ENCODE data around the gene POU6F2.

The POU6F2 gene

GRCh38 chr7:39405581-39405980 is 427.9 kb downstream of the POU6F2 start:
- DNase-seq (ENCODE audit: low read depth), result no peak

GRCh38 chr7:39406467-39406866 is 428.8 kb downstream of the POU6F2 start:
- no peak for DNase-seq (ENCODE audit: low read depth)

- no peak for DNase-seq (ENCODE audit: low read depth)
Observed at GRCh38 chr7:39407137-39407536, 429.4 kb downstream of the POU6F2 start.

GRCh38 chr7:39407723-39408122 is 430.0 kb downstream of the POU6F2 start:
- no peak for DNase-seq (ENCODE audit: low read depth)

GRCh38 chr7:39408906-39409305 is 431.2 kb downstream of the POU6F2 start:
- DNase-seq (ENCODE audit: low read depth), result no peak

GRCh38 chr7:39410582-39410981 is 432.9 kb downstream of the POU6F2 start:
- DNase-seq (ENCODE audit: low read depth), result no peak

GRCh38 chr7:39413636-39414223 is 436.0 kb downstream of the POU6F2 start:
- DNase-seq (ENCODE audit: low read depth), result no peak

GRCh38 chr7:39414224-39415035 is 436.7 kb downstream of the POU6F2 start:
- DNase-seq (ENCODE audit: low read depth), result peak; percentile 9

- no peak for DNase-seq (ENCODE audit: low read depth)
Observed at GRCh38 chr7:39415091-39415787, 437.5 kb downstream of the POU6F2 start.

GRCh38 chr7:39416866-39417265 is 439.2 kb downstream of the POU6F2 start:
- DNase-seq (ENCODE audit: low read depth), result no peak

GRCh38 chr7:39417642-39418041 is 439.9 kb downstream of the POU6F2 start:
- no peak for DNase-seq (ENCODE audit: low read depth)

GRCh38 chr7:39421251-39421650 is 443.5 kb downstream of the POU6F2 start:
- DNase-seq (ENCODE audit: low read depth), result no peak

- DNase-seq (ENCODE audit: low read depth), result no peak
Observed at GRCh38 chr7:39421661-39422060, 444.0 kb downstream of the POU6F2 start.

GRCh38 chr7:39428221-39428620 is 450.5 kb downstream of the POU6F2 start:
- no peak for DNase-seq (ENCODE audit: low read depth)

- DNase-seq (ENCODE audit: low read depth), result no peak
Observed at GRCh38 chr7:39429421-39429820, 451.7 kb downstream of the POU6F2 start.

GRCh38 chr7:39430441-39430840 is 452.7 kb downstream of the POU6F2 start:
- DNase-seq (ENCODE audit: low read depth), result no peak

- DNase-seq (ENCODE audit: low read depth), result no peak
Observed at GRCh38 chr7:39430909-39431641, 453.4 kb downstream of the POU6F2 start.

- no peak for DNase-seq (ENCODE audit: low read depth)
Observed at GRCh38 chr7:39432368-39432767, 454.7 kb downstream of the POU6F2 start.

GRCh38 chr7:39432807-39433416 is 455.2 kb downstream of the POU6F2 start:
- DNase-seq (ENCODE audit: low read depth), result no peak

- DNase-seq (ENCODE audit: low read depth), result no peak
Observed at GRCh38 chr7:39433550-39433949, 455.8 kb downstream of the POU6F2 start.

GRCh38 chr7:39434012-39434411 is 456.3 kb downstream of the POU6F2 start:
- no peak for DNase-seq (ENCODE audit: low read depth)

GRCh38 chr7:39446546-39446945 is 468.8 kb downstream of the POU6F2 start:
- DNase-seq (ENCODE audit: low read depth), result no peak
